Upper lobe of left lung (tissue), 4 donors: ENCODE data around the gene DLG2.

Experiments used
- POLR2A ChIP-seq, 4 donors: fragments of 450-650 bp; IDR thresholded peaks; one replicate each; pipeline ENCODE4 v1.5.1; 2016 to 2017; ENCODE audit warnings: antibody characterized with exemption in 4 of 4, mild to moderate bottlenecking in 2 of 4
- POLR2AphosphoS5 ChIP-seq, 2 donors: sonication (generic); formaldehyde crosslinking; IDR thresholded peaks; one replicate each; pipeline ENCODE4 v1.5.1; 2017; ENCODE audit warnings: antibody characterized with exemption in 2 of 2

GRCh38 chr11:84089072-84090057 lies 1537.8 kb downstream of the DLG2 start:
- TF ChIP-seq POLR2A (IDR thresholded peaks at IDR 0.05) (no peak), POLR2AphosphoS5 (IDR thresholded peaks at IDR 0.05) (no peak)
